Measurements from ENCODE around the gene ZNF385C.

GRCh38 chr17:42107597-42108576 is 9.6 kb upstream of the ZNF385C start:
- no peak for TF ChIP-seq CTCF (conservative IDR thresholded peaks at IDR 0.05 in 1 of 2, IDR thresholded peaks at IDR 0.05 in 1 of 2; ENCODE audit: extremely low read depth in 1 of 2, insufficient read depth in 1 of 2, low read depth in 1 of 2, low read length in 2 of 2)
- no peak for TF ChIP-seq EZH2 (IDR thresholded peaks at IDR 0.05; ENCODE audit: borderline replicate concordance, low read length)

All from mammary epithelial cell (primary cell).